Upper lobe of left lung (tissue), 4 donors: ENCODE data around the gene CAPNS1.

Experiments used
- POLR2A ChIP-seq, 4 donors: fragments of 450-650 bp; IDR thresholded peaks; one replicate each; pipeline ENCODE4 v1.5.1; 2016 to 2017; ENCODE audit warnings: antibody characterized with exemption in 4 of 4, mild to moderate bottlenecking in 2 of 4
- TF ChIP-seq, protein P1 (sequence below), 6 experiments: fragments of 450-650 bp in 4 of 6; fragments of 200-600 bp in 2 of 6; sonication (generic) in 2 of 6; IDR thresholded peaks; one replicate each; pipeline ENCODE4 v1.5.1; 2016 to 2019; ENCODE audit warnings: antibody characterized with exemption in 6 of 6

- TF ChIP-seq POLR2A (IDR thresholded peaks at IDR 0.05): no peak
- TF ChIP-seq, protein P1, sequence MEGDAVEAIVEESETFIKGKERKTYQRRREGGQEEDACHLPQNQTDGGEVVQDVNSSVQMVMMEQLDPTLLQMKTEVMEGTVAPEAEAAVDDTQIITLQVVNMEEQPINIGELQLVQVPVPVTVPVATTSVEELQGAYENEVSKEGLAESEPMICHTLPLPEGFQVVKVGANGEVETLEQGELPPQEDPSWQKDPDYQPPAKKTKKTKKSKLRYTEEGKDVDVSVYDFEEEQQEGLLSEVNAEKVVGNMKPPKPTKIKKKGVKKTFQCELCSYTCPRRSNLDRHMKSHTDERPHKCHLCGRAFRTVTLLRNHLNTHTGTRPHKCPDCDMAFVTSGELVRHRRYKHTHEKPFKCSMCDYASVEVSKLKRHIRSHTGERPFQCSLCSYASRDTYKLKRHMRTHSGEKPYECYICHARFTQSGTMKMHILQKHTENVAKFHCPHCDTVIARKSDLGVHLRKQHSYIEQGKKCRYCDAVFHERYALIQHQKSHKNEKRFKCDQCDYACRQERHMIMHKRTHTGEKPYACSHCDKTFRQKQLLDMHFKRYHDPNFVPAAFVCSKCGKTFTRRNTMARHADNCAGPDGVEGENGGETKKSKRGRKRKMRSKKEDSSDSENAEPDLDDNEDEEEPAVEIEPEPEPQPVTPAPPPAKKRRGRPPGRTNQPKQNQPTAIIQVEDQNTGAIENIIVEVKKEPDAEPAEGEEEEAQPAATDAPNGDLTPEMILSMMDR (IDR thresholded peaks at IDR 0.05): no peak
Measured at GRCh38 chr19:36108684-36109083, 31.2 kb upstream of the CAPNS1 start.
